Measurements from ENCODE around the gene THOP1. TPM values are rescaled to one million over a fixed set of nuclear protein-coding genes. Genes with fewer than 3 reads are reported as not detected.

Gene THOP1
- total RNA-seq, 1 donor from 2014 or later, result 178 TPM

DNA sequence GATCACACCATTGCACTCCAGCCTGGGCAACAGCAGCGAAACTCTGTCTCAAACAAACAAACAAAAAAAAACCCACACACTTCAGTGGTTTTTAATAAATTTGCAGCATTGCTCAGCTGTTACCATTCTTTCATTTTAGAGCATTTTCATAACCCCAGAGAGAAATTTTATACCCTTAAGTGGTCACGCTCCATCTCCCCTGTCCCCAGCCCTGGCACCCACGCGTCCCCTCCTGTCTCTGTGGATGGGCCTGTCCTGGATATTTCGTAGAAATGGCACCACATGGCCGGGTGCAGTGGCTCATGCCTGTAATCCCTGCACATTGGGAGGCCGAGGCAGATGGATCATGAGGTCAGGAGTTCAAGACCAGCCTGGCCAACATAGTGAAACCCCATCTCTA, 7.8 kb downstream of the THOP1 start:
- H3K27ac Mint-ChIP-seq, result no peak overlapping the region
- no peaks in the 10 kb centered on the region for H3K4me1 Mint-ChIP-seq (ENCODE audit: low read depth)
- H3K36me3 Mint-ChIP-seq (ENCODE audit: low read depth), result peaks cover 47% of the 10 kb centered on the region
- H3K27me3 Mint-ChIP-seq (ENCODE audit: low read depth), result no peaks in the 10 kb centered on the region
- no peaks in the 10 kb centered on the region for H3K9me3 Mint-ChIP-seq
- no peak for DNase-seq (ENCODE audit: low spot score)
- H3K4me3 Mint-ChIP-seq (ENCODE audit: low read depth), result no peak overlapping the region
- intact Hi-C loops (cut with micrococcal nuclease), result no loop called here

DNA sequence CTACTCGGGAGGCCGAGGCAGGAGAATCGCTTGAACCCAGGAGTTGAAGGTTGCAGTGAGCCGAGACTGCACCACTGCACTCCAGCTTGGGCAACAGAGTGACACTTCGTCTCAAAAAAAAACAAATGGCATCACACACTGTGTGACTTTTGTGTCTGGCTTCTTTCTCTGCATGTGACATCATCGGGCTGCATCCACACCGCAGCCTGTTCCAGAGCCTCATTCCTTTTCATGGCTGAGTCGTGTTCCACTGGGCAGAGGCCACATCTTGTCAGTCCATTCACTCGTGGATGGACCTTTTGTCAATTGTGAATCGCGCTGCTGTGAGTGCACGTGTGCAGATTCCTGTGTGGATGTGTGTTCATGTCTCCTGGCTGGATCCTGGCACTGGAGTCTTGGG, 8.3 kb downstream of the THOP1 start:
- no peak for DNase-seq (ENCODE audit: low spot score)
- peaks cover 45% of the 10 kb centered on the region for H3K36me3 Mint-ChIP-seq (ENCODE audit: low read depth)
- no peaks in the 10 kb centered on the region for H3K9me3 Mint-ChIP-seq
- intact Hi-C loops (cut with micrococcal nuclease), result no loop called here
- no peaks in the 10 kb centered on the region for H3K27me3 Mint-ChIP-seq (ENCODE audit: low read depth)
- H3K4me3 Mint-ChIP-seq (ENCODE audit: low read depth), result no peak overlapping the region
- no peaks in the 10 kb centered on the region for H3K4me1 Mint-ChIP-seq (ENCODE audit: low read depth)
- H3K27ac Mint-ChIP-seq, result no peak overlapping the region

GRCh38 chr19:2795827-2796658, 10.7 kb downstream of the THOP1 start:
- H3K4me3 Mint-ChIP-seq (ENCODE audit: low read depth), result no peak overlapping the region
- intact Hi-C loops (cut with micrococcal nuclease), result no loop called here
- no peaks in the 10 kb centered on the region for H3K4me1 Mint-ChIP-seq (ENCODE audit: low read depth)
- H3K9me3 Mint-ChIP-seq, result no peaks in the 10 kb centered on the region
- peaks cover 45% of the 10 kb centered on the region for H3K36me3 Mint-ChIP-seq (ENCODE audit: low read depth)
- H3K27ac Mint-ChIP-seq, result no peak overlapping the region
- no peaks in the 10 kb centered on the region for H3K27me3 Mint-ChIP-seq (ENCODE audit: low read depth)
- DNase-seq (ENCODE audit: low spot score), result no peak

DNA sequence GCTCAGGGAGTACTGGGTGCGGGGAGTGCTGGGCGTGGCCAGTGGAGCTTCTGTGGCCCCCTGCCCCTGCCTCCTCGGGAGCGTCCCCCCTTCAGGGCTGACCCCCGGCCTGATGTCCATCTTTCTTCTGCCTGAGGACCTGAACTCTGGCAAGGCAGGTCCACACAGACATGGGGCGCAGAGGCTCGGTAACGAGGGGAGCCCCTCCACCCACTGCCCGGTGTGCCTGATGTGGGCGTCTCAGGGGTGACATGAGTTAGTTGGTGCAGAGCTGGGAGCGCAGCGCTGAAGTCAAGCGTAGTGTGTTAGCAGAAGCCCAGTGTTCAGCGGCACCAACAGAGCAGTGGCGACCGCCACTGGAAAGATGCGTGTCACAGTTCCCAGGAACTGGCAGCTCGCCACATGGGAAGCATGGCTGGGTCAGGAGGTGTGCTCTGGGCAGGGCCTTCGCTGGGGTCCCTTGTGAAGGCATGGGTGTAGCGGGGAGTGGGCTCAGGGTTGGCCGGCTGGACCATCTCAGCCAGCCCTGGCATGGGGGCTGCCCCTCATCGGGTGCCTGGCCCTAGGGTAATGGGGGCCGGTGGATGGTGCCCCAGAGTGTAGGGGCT, 11.5 kb downstream of the THOP1 start:
- peaks cover 48% of the 10 kb centered on the region for H3K36me3 Mint-ChIP-seq (ENCODE audit: low read depth)
- no peaks in the 10 kb centered on the region for H3K27me3 Mint-ChIP-seq (ENCODE audit: low read depth)
- no peak overlapping the region for H3K4me3 Mint-ChIP-seq (ENCODE audit: low read depth)
- H3K9me3 Mint-ChIP-seq, result no peaks in the 10 kb centered on the region
- intact Hi-C loops (cut with micrococcal nuclease), result no loop called here
- no peaks in the 10 kb centered on the region for H3K4me1 Mint-ChIP-seq (ENCODE audit: low read depth)
- no peak for DNase-seq (ENCODE audit: low spot score)
- H3K27ac Mint-ChIP-seq, result no peak overlapping the region

- Mint-ChIP-seq H3K27ac (no peak overlapping the region), H3K4me1 (ENCODE audit: low read depth) (no peaks in the 10 kb centered on the region), H3K27me3 (ENCODE audit: low read depth) (no peaks in the 10 kb centered on the region), H3K36me3 (ENCODE audit: low read depth) (peaks cover 48% of the 10 kb centered on the region), H3K9me3 (no peaks in the 10 kb centered on the region), H3K4me3 (ENCODE audit: low read depth) (no peak overlapping the region)
- no peak for DNase-seq (ENCODE audit: low spot score)
- intact Hi-C loops (cut with micrococcal nuclease), result no loop called here
Measured at GRCh38 chr19:2797280-2797679, 12.0 kb downstream of the THOP1 start.

DNA sequence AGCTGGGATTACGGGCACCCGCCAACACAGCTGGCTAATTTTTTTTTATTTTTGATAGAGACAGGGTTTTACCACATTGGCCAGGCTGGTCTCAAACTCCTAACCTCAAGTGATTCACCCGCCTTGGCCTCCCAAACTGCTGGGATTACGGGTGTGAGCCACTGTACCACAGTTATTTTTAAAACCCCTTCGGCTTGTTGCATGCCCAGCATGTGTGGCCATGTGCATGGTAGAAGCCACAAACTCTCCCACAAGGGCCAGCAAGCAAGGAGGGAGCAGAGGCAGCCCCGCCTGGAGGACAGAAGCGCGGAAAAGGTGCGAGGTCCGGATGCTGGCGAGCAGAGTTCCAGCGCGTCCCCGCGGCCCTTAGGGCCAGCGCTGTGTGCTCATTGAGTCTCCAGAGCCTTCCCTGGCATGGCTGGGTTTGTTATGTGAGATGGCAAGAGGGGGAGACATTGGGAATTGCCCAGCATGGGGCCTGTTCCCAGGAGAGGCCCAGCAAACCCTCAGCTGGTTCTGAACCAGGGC, 12.9 kb downstream of the THOP1 start:
- no peak for DNase-seq (ENCODE audit: low spot score)
- H3K4me3 Mint-ChIP-seq (ENCODE audit: low read depth), result no peak overlapping the region
- intact Hi-C loops (cut with micrococcal nuclease), result no loop called here
- peaks cover 50% of the 10 kb centered on the region for H3K36me3 Mint-ChIP-seq (ENCODE audit: low read depth)
- H3K27me3 Mint-ChIP-seq (ENCODE audit: low read depth), result no peaks in the 10 kb centered on the region
- no peak overlapping the region for H3K27ac Mint-ChIP-seq
- H3K4me1 Mint-ChIP-seq (ENCODE audit: low read depth), result no peaks in the 10 kb centered on the region
- H3K9me3 Mint-ChIP-seq, result no peaks in the 10 kb centered on the region

GRCh38 chr19:2798733-2799132, 13.4 kb downstream of the THOP1 start:
- Mint-ChIP-seq H3K27ac (no peak overlapping the region), H3K4me3 (ENCODE audit: low read depth) (no peak overlapping the region), H3K27me3 (ENCODE audit: low read depth) (no peaks in the 10 kb centered on the region), H3K9me3 (no peaks in the 10 kb centered on the region), H3K36me3 (ENCODE audit: low read depth) (peaks cover 49% of the 10 kb centered on the region), H3K4me1 (ENCODE audit: low read depth) (no peaks in the 10 kb centered on the region)
- intact Hi-C loops (cut with micrococcal nuclease), result no loop called here
- DNase-seq (ENCODE audit: low spot score), result no peak

DNA sequence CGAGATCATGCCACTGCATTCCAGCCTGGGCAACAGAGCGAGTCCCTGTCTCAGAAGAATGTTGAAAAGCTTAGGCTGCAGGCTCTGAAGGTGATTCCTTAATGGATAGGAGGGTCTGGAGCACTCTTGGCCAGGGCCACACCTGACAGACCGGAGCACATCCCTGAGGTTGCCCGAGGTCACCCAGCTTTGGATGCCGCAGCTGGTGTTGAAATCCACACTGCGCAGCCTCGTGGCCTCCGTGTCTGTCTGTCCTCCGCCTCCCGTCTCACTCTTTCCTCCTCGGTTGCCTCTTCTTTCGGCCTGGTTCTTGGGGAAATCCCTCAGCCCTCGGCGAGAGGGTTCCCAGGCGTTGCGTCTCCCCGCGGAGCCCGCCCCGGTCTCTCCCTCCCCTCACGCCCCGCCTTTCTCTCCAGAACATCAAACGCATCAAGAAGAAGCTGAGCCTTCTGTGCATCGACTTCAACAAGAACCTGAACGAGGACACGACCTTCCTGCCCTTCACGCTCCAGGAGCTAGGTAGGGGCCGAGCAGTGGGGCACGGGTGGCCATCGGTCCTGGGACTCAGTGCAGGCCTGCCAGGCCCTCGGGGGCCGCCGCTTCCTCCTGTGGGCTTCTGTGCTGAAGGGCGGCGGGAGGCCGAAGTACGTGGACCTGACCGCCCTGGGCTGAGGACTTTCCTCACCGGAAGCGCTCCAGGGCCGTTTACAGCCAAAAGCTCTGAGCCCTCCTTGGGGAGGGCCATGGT, 14.1 kb downstream of the THOP1 start:
- H3K9me3 Mint-ChIP-seq, result no peaks in the 10 kb centered on the region
- DNase-seq (ENCODE audit: low spot score), result no peak
- intact Hi-C loops (cut with micrococcal nuclease), result no loop called here
- peaks cover 49% of the 10 kb centered on the region for H3K36me3 Mint-ChIP-seq (ENCODE audit: low read depth)
- H3K27me3 Mint-ChIP-seq (ENCODE audit: low read depth), result no peaks in the 10 kb centered on the region
- no peak overlapping the region for H3K27ac Mint-ChIP-seq
- H3K4me1 Mint-ChIP-seq (ENCODE audit: low read depth), result no peaks in the 10 kb centered on the region
- no peak overlapping the region for H3K4me3 Mint-ChIP-seq (ENCODE audit: low read depth)

- DNase-seq (ENCODE audit: low spot score), result no peak
- Mint-ChIP-seq H3K27me3 (ENCODE audit: low read depth) (no peaks in the 10 kb centered on the region), H3K36me3 (ENCODE audit: low read depth) (peaks cover 46% of the 10 kb centered on the region), H3K4me3 (ENCODE audit: low read depth) (no peak overlapping the region), H3K4me1 (ENCODE audit: low read depth) (no peaks in the 10 kb centered on the region), H3K9me3 (no peaks in the 10 kb centered on the region), H3K27ac (no peak overlapping the region)
- intact Hi-C loops (cut with micrococcal nuclease), result no loop called here
Measured at GRCh38 chr19:2800506-2800905, 15.2 kb downstream of the THOP1 start.

- Mint-ChIP-seq H3K36me3 (ENCODE audit: low read depth) (peaks cover 34% of the 10 kb centered on the region), H3K4me1 (ENCODE audit: low read depth) (no peaks in the 10 kb centered on the region), H3K4me3 (ENCODE audit: low read depth) (no peak overlapping the region), H3K27ac (no peak overlapping the region), H3K27me3 (ENCODE audit: low read depth) (no peaks in the 10 kb centered on the region), H3K9me3 (no peaks in the 10 kb centered on the region)
- intact Hi-C loops (cut with micrococcal nuclease), result no loop called here
- DNase-seq (ENCODE audit: low spot score), result no peak
Measured at GRCh38 chr19:2802826-2803225, 17.5 kb downstream of the THOP1 start.

DNA sequence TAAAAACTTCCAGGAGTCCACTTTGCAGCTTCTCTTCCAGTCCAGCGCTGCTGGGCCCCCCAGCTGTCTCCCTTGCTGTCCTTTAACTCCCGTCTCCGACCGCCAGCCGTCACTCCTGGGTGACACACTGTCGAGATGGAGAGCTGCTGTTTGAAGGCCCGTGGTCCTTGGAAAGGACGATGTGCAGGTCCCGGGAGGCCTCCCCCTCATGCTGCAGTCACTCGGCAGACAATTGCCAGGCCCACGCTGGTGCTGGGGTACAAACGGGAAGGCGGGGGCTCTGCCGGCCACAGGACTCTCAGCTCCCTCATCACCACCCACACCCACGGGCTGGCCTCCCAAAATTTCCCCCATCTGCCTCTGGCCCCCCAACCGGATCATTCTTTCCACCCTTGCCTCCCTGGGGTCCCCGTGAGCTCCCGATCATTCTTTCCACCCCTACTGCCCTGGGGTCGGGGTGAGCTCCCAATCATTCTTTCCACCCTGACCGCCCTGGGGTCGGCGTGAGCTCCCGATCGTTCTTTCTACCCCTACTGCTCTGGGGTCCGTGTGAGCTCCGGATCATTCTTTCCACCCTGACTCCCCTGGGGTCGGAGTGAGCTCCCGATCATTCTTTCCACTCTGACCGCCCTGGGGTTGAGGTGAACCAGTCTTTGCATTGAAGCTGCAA, 18.3 kb downstream of the THOP1 start:
- Mint-ChIP-seq H3K4me1 (ENCODE audit: low read depth) (no peaks in the 10 kb centered on the region), H3K4me3 (ENCODE audit: low read depth) (no peak overlapping the region), H3K27ac (no peak overlapping the region), H3K36me3 (ENCODE audit: low read depth) (peaks cover 35% of the 10 kb centered on the region), H3K27me3 (ENCODE audit: low read depth) (no peaks in the 10 kb centered on the region), H3K9me3 (no peaks in the 10 kb centered on the region)
- intact Hi-C loops (cut with micrococcal nuclease), result no loop called here
- DNase-seq (ENCODE audit: low spot score), result no peak

- DNase-seq (ENCODE audit: low spot score), result no peak
- H3K27ac Mint-ChIP-seq, result no peak overlapping the region
- no peaks in the 10 kb centered on the region for H3K9me3 Mint-ChIP-seq
- intact Hi-C loops (cut with micrococcal nuclease), result no loop called here
- H3K36me3 Mint-ChIP-seq (ENCODE audit: low read depth), result peaks cover 43% of the 10 kb centered on the region
- no peak overlapping the region for H3K4me3 Mint-ChIP-seq (ENCODE audit: low read depth)
- no peaks in the 10 kb centered on the region for H3K27me3 Mint-ChIP-seq (ENCODE audit: low read depth)
- H3K4me1 Mint-ChIP-seq (ENCODE audit: low read depth), result no peaks in the 10 kb centered on the region
Measured at GRCh38 chr19:2804156-2805004, 19.1 kb downstream of the THOP1 start.

Data from activated T-helper 2 cell treated with anti-CD3 and anti-CD28 coated beads, Interferon-gamma antibody, Interleukin-2, Interleukin-4, amounts not matched to agents 10 μg/mL and 5 μg/mL and 100 μg/mL, durations not matched to agents 14 hours and 24 hours and 36 hours (primary cell).